Panc1 (cell line): ENCODE data around the gene CAMK1D. TPM values are rescaled to one million over a fixed set of nuclear protein-coding genes. Genes with fewer than 3 reads are reported as not detected.

Source experiments
- ATAC-seq: fragments of 200-7000 bp; cut with Tn5 transposase; 2 replicates; pipeline ENCODE4 v1.9.1; 2020; ENCODE audit warnings: mild to moderate bottlenecking, moderate library complexity
- BruUV-seq: library from RNA; stranded (reverse); fragments of 400-500 nt; replicated peaks from 2 replicates; lab custom pipeline; 2021; lab: Mats Ljungman, UMichigan
- CTCF ChIA-PET: fragments of 300-600 bp; sonication (Branson Sonifier 250); formaldehyde crosslinking; loops from one replicate; lab custom pipeline; 2022; ENCODE audit warnings: antibody characterized with exemption; lab: Charles Lee
- POLR2A ChIA-PET: fragments of 300-600 bp; sonication (Branson Sonifier 250); formaldehyde crosslinking; loops from one replicate; lab custom pipeline; 2022; ENCODE audit warnings: antibody characterized with exemption; lab: Charles Lee
- DNase-seq: peaks from one replicate; pipeline ENCODE4 v3.0.0-alpha.2; 2010; ENCODE audit warnings: low read depth, low spot score
- H3K27ac ChIP-seq: 2 replicates; pipeline ENCODE4 v1.5.1; 2011; ENCODE audit warnings: mild to moderate bottlenecking, low read length, inconsistent platforms
- H3K27me3 ChIP-seq: fragments of 200-500 bp; sonication (Bioruptor generic); 2 replicates; pipeline ENCODE4 v1.6.0; 2014; ENCODE audit warnings: low read length, inconsistent platforms; ENCODE audit not compliant: control insufficient read depth, insufficient read depth
- H3K36me3 ChIP-seq: fragments of 200-500 bp; sonication (Bioruptor generic); 2 replicates; pipeline ENCODE4 v1.5.1; 2014; ENCODE audit warnings: inconsistent platforms, mild to moderate bottlenecking, low read length, moderate library complexity; ENCODE audit not compliant: control insufficient read depth, insufficient read depth
- H3K4me1 ChIP-seq: 2 replicates; pipeline ENCODE4 v1.5.1; 2011; ENCODE audit warnings: inconsistent platforms, mild to moderate bottlenecking, low read length, moderate library complexity; ENCODE audit not compliant: control insufficient read depth, insufficient read depth
- H3K4me3 ChIP-seq, 2 experiments: 2 replicates each; pipeline ENCODE4 v1.5.1; 2011 to 2012; ENCODE audit warnings: low read depth in 2 of 2, low read length in 2 of 2, mild to moderate bottlenecking in 2 of 2, inconsistent platforms in 1 of 2, moderate library complexity in 1 of 2
- H3K9me3 ChIP-seq: fragments of 200-500 bp; sonication (Bioruptor generic); 2 replicates; pipeline ENCODE4 v1.5.1; 2014; ENCODE audit warnings: low read depth, mild to moderate bottlenecking, inconsistent platforms, low read length, moderate library complexity; ENCODE audit not compliant: control insufficient read depth, insufficient read depth
- POLR2AphosphoS5 ChIP-seq: IDR thresholded peaks from 2 replicates; pipeline ENCODE4 v1.6.1; 2012; ENCODE audit warnings: mild to moderate bottlenecking, low read depth, low read length, moderate library complexity
- REST ChIP-seq, 2 experiments: IDR thresholded peaks; 2 replicates each; pipeline ENCODE4 v1.6.1; 2011 to 2012; ENCODE audit warnings: low read depth in 2 of 2, control low read depth in 1 of 2, low read length in 1 of 2, mild to moderate bottlenecking in 1 of 2, moderate library complexity in 1 of 2; ENCODE audit not compliant: insufficient read depth in 1 of 2
- SIN3A ChIP-seq: IDR thresholded peaks from 2 replicates; pipeline ENCODE4 v1.6.1; 2012; ENCODE audit warnings: low read depth, mild to moderate bottlenecking, low read length, moderate library complexity, borderline replicate concordance; ENCODE audit not compliant: insufficient read depth
- TCF7L2 ChIP-seq: IDR thresholded peaks from 2 replicates; pipeline ENCODE4 v1.6.1; 2011; ENCODE audit warnings: mild to moderate bottlenecking, low read depth, low read length, inconsistent platforms
- in situ Hi-C: cut with HindIII; loops from 2 replicates; pipeline ENCODE4 v1.10.0; 2016; ENCODE audit warnings: low sequenced_read_pairs, low pct_unique_long_range_greater_than_20kb
- intact Hi-C: fragments of 100-400 bp; cut with micrococcal nuclease; formaldehyde crosslinking; loops from one replicate; pipeline ENCODE4 v1.10.0; 2022; ENCODE audit not compliant: unreplicated experiment
- total RNA-seq: library from RNA; stranded (reverse); gene quantifications from one replicate; pipeline ENCODE4 v1.2.1, GENCODE V29; 2021; ENCODE audit not compliant: unreplicated experiment
- TF ChIP-seq, protein P1 (sequence below): fragments of 450-650 bp; IDR thresholded peaks from 2 replicates; pipeline ENCODE4 v1.5.1; 2017; ENCODE audit warnings: mild to moderate bottlenecking

Gene CAMK1D
- total RNA-seq, 1 experiment from 2014 or later, result 5.7 TPM

- Histone ChIP-seq H3K27ac (no peak overlapping the region), H3K4me1 (no peaks in the 10 kb centered on the region), H3K36me3 (no peaks in the 10 kb centered on the region), H3K4me3 (no peak overlapping the region), H3K9me3 (no peaks in the 10 kb centered on the region), H3K27me3 (no peaks in the 10 kb centered on the region)
- CTCF ChIA-PET, result no interaction called here
- POLR2A ChIA-PET, result interaction anchor here (0.6 kb wide), 1 partner anchor 436 kb away, joined by 4 read pairs; no protein-coding TSS in a partner anchor
- ATAC-seq, result no peak
- in situ Hi-C loops, result no loop called here
- intact Hi-C loops, result no loop called here
- TF ChIP-seq, protein P1, sequence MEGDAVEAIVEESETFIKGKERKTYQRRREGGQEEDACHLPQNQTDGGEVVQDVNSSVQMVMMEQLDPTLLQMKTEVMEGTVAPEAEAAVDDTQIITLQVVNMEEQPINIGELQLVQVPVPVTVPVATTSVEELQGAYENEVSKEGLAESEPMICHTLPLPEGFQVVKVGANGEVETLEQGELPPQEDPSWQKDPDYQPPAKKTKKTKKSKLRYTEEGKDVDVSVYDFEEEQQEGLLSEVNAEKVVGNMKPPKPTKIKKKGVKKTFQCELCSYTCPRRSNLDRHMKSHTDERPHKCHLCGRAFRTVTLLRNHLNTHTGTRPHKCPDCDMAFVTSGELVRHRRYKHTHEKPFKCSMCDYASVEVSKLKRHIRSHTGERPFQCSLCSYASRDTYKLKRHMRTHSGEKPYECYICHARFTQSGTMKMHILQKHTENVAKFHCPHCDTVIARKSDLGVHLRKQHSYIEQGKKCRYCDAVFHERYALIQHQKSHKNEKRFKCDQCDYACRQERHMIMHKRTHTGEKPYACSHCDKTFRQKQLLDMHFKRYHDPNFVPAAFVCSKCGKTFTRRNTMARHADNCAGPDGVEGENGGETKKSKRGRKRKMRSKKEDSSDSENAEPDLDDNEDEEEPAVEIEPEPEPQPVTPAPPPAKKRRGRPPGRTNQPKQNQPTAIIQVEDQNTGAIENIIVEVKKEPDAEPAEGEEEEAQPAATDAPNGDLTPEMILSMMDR, result no peak
- TF ChIP-seq POLR2AphosphoS5 (no peak), REST (IDR thresholded peaks at IDR 0.05; ENCODE audit: insufficient read depth in 1 of 2, low read depth in 2 of 2, low read length in 1 of 2) (no peak), SIN3A (no peak), TCF7L2 (no peak)
- no TSS peak for BruUV-seq
- no peak for DNase-seq
Measured at GRCh38 chr10:12697764-12698163, 348.4 kb downstream of the CAMK1D start.

DNA sequence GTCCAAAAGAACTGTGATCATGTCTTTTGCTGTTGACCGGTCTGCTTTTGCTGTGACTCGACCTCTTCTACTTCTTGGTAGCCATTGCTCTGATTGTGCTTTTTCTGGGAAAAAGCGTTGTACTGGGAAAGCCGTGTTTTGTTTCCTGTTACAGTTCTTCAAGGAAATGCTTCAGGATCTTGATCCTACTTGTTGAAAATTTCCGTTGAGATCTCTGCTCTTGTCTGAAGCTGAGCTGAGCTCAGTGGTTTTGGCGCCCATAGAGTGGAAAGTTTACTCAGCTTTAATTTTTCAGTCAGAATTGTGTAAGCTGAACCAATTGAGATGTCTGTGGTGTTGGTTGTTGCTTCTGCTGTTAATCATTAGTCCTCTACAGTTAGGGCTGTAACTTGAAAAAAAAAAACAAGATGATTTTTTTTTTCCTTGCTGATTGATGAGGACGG is 349.9 kb downstream of the CAMK1D start:
- TF ChIP-seq TCF7L2 (no peak), POLR2AphosphoS5 (no peak), SIN3A (no peak), REST (IDR thresholded peaks at IDR 0.05; ENCODE audit: insufficient read depth in 1 of 2, low read depth in 2 of 2, low read length in 1 of 2) (no peak)
- TF ChIP-seq, protein P1, result no peak
- DNase-seq, result no peak
- in situ Hi-C loops, result no loop called here
- Histone ChIP-seq H3K9me3 (no peaks in the 10 kb centered on the region), H3K4me1 (no peaks in the 10 kb centered on the region; the same call in 1 of the 2 replicates), H3K4me3 (no peak overlapping the region), H3K36me3 (no peaks in the 10 kb centered on the region), H3K27me3 (no peaks in the 10 kb centered on the region), H3K27ac (no peak overlapping the region)
- CTCF ChIA-PET, result no interaction called here
- intact Hi-C loops, result no loop called here
- ATAC-seq, result no peak
- POLR2A ChIA-PET, result no interaction called here
- BruUV-seq, result no TSS peak
